ENCODE measurements around the gene GUCA2A.

DNA sequence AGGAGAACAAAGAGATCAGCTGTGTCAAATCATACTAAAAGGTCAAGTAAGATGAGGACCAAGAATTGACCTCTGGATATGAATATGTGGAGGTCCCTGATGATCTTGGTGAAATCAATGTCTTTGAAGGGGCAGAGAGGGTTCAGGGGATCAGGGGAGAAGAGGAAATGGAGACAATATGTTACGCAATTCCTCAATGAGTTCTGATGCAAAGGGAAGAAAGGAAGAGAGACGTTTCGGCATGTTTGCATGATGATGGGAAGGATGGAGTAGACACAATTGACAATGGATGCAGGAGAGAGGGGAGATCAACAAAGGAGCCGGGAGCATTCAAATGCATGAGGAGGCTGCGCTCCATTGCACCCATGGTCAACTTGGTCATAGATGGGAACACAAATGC lies 47.3 kb downstream of the GUCA2A start:
- TF ChIP-seq, protein P1, sequence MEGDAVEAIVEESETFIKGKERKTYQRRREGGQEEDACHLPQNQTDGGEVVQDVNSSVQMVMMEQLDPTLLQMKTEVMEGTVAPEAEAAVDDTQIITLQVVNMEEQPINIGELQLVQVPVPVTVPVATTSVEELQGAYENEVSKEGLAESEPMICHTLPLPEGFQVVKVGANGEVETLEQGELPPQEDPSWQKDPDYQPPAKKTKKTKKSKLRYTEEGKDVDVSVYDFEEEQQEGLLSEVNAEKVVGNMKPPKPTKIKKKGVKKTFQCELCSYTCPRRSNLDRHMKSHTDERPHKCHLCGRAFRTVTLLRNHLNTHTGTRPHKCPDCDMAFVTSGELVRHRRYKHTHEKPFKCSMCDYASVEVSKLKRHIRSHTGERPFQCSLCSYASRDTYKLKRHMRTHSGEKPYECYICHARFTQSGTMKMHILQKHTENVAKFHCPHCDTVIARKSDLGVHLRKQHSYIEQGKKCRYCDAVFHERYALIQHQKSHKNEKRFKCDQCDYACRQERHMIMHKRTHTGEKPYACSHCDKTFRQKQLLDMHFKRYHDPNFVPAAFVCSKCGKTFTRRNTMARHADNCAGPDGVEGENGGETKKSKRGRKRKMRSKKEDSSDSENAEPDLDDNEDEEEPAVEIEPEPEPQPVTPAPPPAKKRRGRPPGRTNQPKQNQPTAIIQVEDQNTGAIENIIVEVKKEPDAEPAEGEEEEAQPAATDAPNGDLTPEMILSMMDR (IDR thresholded peaks at IDR 0.05 in 4 of 5, conservative IDR thresholded peaks at IDR 0.05 in 1 of 5), result no peak
- no peak for TF ChIP-seq POLR2A (IDR thresholded peaks at IDR 0.05)
